GM21825 (cell line): ENCODE data around the gene IFI16.

ENCODE experiments used
- ATAC-seq: cut with Tn5 transposase; IDR thresholded peaks from one replicate; pipeline ENCODE4 v1.9.1; 2021; ENCODE audit warnings: mild to moderate bottlenecking, moderate library complexity; ENCODE audit not compliant: unreplicated experiment

The IFI16 gene

DNA sequence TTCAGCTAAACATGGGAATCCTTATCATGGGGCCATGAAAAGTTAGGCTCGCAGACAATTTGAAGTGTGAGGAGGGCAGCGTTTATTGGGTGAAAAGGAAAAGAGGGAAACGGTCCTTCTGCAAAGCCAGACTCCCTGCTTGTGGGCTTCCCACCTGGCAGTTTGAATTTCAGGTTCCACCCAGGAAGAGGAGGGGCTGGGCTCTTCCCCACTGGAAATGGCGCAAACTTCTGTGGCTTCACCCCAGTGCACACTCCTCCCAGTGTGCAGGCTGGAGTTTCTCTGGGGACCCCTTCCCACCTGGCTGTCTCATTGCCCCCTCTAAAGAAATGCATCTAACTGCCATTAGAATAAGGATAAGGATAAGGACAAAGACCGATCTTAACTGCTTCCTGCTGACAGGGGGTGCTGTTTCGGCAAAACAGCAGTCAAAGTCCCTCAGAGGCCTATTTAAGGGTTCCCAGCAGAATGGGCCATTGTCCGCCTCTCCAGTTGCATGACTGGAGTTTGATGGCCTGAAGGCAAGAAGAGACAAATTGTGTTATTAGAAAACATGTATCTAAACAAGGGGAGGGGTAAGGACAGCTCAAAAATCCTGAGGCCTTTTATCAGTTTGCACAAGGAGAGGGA, 46.5 kb downstream of the IFI16 start:
- ATAC-seq, result no peak

DNA sequence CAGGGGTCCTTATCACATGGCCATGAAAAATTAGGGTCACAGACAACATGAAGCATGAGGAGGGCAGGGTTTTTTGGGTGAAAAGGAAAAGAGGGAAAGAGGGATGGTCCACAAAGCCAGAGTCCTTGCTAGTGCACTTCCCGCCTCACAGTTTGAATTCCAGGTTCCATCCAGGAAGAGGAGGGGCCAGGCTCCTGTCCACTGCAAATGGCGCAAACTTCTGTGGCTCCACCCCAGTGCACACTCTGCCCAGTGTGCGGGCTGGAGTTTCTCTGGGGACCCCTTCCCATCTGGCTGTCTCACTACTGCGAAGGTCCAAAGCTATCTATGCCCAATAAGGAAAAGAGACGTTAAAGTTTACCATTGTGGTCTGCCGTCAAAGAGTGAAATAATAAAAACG, 49.0 kb downstream of the IFI16 start:
- no peak for ATAC-seq

DNA sequence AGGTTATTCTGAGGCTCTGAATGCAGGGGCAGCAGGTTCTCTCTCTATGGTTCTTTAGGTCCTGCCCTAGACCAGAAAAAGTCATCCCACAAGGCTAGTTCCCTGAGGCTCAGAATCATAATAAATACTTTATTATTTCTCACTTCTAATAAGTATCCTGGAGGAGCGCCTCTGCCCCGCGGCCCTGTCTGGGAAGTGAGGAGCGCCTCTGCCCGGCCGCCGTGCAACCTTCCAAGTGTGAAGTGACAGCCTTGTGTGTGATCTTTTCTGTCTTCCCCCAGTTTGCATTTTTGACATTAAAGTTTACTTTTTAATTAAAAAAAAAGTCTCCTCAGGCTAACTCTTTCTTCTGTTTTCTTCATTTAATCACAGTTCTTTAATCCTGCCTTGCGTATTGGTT, 55.4 kb downstream of the IFI16 start:
- no peak for ATAC-seq

DNA sequence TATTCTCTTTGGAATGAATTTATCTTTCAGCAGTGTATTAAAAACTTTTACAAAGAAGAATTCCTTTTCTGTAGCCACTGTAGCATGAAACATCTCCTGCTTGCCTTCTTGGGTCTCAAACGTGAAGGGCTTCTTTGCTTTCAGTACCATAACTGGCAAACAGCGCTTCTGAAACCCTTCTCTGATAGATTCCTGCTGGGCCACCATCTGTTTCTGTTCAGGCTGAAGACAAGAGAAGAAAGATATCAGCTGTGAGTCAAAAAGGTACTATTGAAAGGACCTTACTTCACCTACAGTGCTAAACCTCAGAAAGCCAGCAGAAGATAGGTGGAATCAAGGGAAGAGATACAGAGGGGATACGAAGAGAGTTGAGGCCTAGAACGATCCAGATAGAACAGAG, 56.4 kb downstream of the IFI16 start:
- ATAC-seq, result no peak

DNA sequence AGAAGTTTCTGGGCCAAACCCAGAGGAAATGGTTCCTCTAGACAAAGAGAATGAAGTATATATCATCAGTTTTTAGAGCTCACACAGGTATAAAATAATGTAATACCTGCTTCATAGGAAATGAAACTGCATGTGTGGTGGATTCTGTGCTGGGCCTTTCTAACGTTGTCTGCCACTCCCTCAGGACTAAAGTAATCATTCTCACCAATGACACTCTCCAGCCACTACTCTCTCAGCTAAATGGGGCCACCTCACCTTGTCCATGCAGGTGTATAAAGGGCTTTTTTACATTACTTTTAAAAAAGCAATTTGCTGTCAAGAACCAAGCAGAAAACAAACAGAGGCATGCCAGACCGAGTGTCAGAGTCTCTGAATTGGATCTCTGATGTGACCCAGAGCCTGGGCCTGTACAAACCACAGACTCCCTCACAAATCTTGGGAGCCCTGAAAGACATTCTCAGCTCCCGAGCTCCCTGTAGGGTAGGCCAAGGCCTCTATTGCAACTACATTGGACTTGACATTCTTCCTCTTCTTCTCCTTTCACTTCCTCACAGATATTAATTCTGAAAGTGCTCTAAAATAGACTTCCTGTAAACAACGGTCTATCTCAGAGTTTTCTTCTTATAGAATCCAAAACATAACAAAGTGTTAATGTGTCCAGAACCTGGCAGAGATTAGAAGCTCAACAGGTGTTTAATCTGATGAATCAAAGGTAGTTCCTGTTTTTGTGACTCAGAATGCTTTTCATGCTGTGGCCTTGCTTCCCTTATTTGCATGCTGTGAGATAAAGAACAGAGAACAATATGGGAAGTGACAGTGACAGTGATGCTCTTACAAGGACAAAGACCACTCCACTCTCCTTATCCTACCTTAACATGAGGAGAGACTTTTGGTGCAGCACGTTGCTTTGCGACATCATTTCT, 58.3 kb downstream of the IFI16 start:
- ATAC-seq, result peak; percentile 82

DNA sequence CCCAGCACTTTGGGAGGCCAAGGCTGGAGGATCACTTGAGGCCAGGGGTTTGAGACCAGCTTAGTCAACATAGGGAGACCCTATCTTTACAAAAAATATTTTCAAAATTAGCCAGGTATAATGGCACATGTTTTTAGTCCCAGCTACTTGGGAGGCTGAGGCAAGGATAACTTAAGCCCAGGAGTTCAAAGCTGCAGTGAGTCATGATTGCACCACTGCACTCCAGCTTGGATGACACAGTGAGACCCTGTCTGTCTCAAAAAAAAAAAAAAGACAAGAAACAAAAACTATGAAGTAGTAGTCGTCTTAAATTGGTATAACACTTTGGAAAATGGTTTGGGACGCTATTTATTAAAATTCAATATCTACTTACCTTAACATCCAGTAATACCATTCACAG, 59.2 kb downstream of the IFI16 start:
- no peak for ATAC-seq

DNA sequence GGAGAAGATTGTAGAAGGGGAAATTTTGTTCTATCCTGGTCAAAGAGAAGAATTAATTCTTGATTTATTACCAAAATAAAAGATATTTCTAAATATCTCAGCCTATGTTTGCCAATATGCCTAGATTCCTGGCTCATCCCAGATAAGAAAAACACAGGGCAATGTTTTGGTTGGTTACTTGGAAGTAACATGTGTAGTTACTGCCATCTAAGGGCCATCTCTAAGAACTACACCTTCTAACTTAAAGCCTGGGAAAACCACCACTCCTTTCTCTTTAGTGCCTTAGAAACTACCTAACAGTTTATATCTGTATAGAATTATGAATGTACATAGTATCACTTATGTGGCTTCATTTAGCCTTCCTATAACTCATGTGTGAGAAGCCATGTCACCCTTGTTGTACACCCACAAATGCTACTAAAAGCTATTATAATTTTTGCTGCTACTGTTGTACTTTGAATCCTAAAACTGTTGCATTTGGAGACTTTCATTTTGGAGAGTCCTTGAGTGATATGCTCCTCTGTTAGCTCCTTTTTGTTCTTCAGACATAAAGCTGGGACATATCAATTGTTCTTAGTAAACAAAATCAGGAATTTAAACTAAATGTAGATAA, 62.4 kb downstream of the IFI16 start:
- no peak for ATAC-seq

DNA sequence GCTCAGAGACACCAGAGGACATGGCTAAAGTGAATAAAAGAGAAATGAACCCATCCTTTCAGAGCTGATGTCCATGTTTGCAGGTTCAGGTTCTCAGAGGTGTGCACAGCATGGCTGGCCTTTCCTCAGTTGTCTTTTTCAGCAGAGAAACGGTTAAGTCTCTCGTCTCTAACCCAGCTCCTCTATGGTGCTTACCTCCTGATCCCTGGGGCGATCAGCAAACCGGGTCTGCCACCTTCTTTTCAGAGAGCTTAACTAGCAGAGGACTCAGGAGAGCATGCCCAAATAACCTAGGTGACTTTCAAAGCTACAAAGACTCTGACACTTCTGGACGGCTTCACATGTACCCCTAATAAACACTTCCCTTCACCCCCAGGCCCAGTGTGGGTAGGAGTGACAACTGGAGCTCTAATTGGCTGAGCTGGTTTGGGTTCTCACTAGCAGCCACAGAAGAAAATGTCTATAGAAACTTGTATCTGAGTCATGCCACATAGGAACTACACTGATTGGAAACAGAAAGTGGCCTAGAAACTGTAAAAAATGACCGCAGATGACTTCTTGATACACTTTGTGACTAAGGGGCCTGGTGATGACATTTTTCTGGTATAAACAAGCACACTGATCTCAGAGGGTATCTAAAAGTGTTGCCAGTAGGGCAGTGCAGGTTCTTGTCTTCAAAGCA, 66.9 kb downstream of the IFI16 start, which contains the start of gene AIM2:
AIM2 (minus strand) TSS at position 329 of the 682 bp plus-strand sequence. CDS start 3,267 bp downstream, outside the sequence.
- ATAC-seq, result peak; percentile 84

DNA sequence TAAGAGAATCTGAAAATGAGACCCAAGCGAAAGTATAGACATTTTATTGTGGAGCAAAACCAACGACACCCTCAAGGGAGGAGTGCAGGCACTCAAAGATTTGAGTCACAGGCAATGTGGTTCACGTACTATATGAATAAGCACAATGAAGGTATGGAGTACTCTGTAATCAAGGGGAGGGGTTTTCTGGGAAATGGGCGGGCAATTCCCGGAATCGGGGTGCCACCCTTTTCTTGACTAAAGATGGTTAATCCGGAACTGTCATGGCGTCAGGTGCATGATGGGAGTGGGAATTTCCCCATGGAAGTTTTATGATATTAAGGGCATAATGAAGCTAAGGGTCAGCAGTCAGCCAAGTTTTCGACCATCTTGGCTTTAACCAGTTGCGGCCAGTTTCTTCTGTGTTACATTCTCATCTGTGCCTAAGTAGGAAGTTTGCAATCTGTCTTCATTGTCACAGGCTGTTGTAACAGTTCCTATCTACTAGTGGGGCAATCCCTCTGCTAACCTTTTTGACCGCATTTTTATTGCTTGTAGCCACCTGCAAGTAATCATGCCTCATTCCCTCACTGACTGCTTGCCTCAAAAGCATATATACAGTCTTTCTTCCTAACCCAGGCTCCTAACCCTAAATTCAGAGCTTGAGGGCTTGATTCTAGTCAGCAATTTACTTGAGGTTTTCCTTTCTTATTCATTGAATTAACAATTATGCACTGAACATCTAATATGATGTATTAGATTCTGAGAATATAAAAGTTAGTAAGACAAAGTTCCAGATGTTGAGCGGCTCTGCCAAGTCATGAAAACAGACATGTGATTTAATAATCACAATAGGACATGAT, 67.6 kb downstream of the IFI16 start:
- peak; percentile 64 for ATAC-seq

DNA sequence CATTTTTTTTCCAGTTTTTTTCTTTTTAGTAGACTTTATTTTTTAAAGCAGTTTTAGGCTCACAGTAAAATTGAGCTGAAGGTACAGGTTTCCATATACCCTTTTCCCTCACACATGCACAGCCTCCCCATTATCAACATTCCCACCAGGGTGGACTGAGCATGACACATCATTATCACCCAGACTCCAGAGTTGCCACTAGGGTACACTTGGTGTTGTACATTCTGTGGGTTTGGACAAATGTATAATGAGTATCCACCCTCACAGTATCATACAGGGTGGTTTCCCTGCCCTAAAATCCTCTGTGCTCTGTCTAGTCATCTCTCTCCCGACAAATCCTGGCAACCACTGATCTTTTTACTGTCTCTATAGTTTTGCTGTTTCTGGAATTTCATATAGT, 69.8 kb downstream of the IFI16 start:
- no peak for ATAC-seq

DNA sequence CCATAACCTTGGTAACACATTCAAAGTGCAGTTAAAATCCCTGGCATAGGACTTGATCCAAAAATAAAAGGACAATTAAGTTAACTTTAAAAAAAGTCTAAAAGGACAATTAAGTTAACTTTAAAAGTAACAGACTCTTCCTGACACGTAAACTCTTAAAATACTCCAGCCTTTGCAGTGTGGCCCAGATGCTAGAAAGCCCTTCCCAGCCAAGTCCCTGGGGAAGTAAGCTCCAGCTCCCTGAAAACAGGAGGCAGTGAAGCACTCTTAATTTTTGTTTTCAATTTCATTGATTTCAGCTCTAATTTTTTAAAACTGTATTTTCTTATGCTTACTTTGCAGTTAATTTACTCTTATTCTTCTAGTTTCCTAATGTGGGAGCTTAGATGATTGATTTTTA, 71.9 kb downstream of the IFI16 start:
- no peak for ATAC-seq

DNA sequence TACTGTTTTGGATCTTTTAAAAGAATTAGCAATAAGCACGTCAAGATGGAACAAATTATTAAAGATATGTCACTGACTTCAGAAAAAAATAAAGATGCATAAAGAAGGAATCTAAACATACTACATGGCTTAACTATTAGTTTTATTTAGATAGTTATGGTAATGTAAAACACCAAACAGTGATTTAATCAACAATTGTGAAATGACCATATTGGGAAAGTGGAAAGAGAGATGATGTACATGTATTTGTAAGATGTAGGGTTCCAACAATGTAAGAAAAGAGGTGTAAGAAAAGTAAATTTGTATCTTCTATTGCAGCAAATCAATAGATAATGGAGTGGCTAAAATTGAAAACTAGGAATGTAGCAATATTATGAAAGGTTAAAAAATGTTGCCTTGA, 73.3 kb downstream of the IFI16 start:
- no peak for ATAC-seq

DNA sequence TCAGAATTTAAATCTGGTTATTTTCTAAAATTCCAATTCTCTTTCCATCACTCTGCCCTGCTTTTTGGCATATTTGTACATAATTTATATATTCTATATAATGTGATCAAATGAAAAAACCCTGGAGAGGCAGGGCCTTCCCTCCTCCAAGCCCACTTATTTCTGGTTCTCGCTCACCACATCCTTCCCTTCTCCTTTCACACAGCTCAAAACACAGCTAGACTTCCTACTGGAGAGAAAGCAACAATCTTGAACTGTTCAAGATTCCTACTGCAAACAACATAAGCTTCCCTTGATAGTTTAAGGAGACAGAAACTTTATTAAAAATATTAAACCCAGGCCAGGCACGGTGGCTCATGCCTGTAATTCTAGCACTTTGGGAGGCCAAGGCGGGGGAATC, 74.4 kb downstream of the IFI16 start:
- no peak for ATAC-seq

DNA sequence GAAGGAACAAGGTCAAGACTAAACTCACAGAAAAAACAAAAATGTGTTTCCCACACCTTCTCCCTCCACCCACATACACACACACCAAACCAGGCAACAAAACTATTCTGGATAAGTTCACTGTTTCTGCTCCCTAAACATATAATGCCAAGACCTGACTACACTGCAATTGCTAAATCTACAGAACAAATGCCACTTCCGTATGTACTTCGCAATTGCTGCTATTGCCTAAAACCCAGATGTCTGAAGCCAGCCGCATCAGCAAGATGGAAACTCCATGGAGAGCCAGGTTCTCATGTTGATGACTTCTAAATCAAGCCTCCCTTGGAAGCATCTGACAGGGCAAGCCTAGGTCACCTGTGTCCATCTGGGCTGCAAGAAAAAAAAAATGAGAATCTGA, 75.2 kb downstream of the IFI16 start:
- ATAC-seq, result no peak

DNA sequence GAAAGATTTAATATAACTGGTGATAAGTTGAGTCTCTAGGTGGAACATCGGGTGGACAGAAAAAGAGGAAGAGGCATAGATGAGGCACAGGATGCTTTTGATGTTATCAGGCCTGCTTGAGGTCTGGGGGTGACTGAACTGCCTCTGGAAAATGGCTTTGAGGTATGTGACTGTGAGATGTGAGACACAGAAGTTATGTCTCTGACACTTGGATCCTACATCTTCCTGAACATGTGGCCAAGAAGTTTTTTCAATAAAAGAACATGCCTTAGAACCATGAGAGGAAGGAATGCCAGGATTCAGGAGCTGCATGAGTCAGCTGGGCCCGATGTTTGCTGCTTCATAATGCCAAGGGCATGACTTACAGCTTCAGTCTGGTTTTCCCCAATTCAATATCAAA, 78.3 kb downstream of the IFI16 start:
- no peak for ATAC-seq

DNA sequence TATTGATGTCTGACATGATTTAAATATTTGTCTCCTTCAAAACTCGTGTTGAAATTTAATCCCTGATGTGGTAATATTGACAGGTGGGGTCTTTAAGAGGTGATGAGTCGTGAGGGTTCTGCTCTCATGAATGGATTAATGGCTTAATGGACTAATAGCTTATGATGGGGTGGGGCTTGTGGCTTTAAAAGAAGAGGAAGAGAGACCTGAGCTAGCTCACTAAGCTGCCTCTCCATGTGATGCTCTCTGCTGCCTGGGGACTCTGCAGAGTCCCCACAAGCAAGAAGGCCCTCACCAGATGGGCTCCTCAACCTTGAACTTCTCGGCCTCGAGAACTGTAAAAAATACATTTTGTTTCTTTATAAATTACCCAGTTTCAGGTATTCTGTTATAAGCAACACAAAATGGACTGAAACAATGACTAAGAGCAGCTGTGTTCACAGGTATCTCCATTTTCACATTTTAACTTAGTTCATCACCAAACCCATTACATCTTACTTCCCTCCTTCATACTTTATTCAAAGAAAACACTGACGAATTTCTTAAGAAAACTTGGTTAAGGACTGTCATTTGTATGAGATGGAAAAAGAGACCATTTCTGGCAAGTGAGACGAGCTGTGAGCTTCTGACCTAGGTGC, 79.0 kb downstream of the IFI16 start:
- ATAC-seq, result no peak

DNA sequence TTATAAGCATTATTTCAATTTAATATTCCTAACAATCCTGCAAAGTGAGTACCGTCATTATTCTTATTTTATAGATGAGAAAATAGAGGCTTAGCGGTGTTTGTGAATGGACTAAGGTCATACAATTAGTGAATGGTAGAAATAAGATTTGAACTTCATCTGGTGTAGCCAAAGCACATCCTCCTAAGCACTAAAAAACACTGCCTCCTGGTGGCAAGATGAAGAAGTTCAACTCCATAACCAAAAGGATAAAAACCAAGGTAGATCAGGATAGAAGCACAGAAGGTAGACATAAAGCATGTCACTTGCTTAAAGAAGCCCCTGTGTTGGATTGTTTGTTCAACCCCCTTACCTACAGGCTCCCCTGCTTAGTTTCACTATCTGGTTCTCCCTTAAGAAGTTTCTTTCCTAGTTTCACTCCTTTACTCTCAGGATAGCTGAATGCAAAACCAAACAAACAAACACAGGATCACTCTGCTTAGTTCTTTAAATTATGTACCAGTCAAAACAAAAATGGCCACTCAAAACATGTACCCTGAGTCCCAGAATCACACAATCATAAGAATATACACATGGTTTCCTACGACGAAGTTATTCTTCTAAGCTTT, 79.6 kb downstream of the IFI16 start:
- ATAC-seq, result no peak

DNA sequence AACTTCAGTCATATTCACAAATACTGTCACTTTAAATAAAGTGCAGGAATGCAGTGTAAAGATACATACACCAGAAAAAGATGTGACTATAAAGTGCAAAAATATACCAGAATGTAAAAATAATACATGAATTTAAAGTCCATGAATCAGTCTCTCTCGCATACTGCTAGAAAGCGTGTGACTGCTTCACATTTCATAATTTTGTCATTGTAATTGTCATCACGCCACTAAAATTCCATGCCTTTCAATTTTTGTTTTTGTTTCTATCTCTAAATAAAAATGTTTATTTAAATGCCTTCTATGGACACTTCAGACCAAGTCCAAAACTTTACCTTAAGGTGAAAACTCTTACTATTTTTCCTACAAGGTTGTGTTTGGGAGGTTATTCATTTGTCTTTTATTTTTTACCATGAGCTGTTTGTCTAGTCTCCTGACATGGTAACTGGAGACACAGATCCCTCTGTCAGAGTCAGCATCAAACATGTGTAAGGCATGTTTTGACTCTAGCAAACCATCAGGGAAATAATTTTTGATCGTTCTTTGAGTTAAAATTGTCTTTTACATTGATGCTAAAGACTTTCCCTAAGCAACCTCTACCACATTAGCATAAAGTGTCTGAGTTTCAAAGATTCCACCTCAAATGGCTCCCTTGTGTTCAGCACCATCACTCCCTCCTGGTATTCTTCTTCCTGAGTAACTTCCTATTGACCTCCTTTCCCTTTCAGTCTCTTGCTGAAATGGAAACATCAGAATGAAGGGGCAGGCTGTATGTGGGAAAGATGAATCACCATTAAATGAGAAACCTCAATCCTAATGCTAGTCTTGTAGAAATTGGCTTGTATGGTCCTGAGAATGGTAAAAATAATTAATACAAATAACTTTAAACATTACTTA, 80.8 kb downstream of the IFI16 start:
- no peak for ATAC-seq

DNA sequence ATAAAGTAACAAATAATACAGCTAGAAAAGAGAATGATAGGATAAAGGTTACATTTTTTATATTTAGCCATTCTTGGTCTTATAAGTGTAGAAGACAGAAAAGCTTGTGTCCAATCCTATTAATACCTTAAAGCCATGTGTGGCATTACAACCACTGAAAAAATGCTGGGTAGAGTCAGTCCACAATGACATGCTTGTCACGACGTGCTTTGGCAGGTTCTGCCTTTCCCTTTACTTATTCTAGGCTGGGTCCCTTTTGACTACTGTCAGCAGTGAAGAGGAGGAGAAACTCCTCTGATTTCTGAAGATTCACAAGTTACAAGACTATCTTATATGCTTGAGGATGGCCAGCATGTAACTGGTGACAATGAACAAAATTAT, 81.5 kb downstream of the IFI16 start:
- no peak for ATAC-seq
